Colonic mucosa (tissue), 4 donors: ENCODE results near the gene NCKAP5. TPM values are rescaled to one million over a fixed set of nuclear protein-coding genes. Genes with fewer than 3 reads are reported as not detected.

Experiments
- DNase-seq: peaks from one replicate; pipeline ENCODE4 v3.0.0-alpha.2; 2020
- H3K27ac ChIP-seq: fragments of 200-600 bp; one replicate; pipeline ENCODE4 v1.8.0; 2021
- H3K27me3 ChIP-seq: fragments of 200-600 bp; one replicate; pipeline ENCODE4 v1.8.0; 2021
- H3K36me3 ChIP-seq: fragments of 200-600 bp; one replicate; pipeline ENCODE4 v1.8.0; 2021
- H3K4me1 ChIP-seq: fragments of 200-600 bp; one replicate; pipeline ENCODE4 v1.8.0; 2021; ENCODE audit warnings: mild to moderate bottlenecking
- H3K4me3 ChIP-seq: fragments of 200-600 bp; one replicate; pipeline ENCODE4 v1.8.0; 2021
- H3K9ac ChIP-seq, 2 donors: one replicate each; pipeline ENCODE4 v1.7.0; 2013; ENCODE audit warnings: control low read depth in 2 of 2, low read depth in 2 of 2, low read length in 2 of 2
- H3K9me3 ChIP-seq: fragments of 200-600 bp; one replicate; pipeline ENCODE4 v1.8.0; 2021
- intact Hi-C: fragments of 100-400 bp; cut with DNase I; formaldehyde crosslinking; loops from one replicate; pipeline ENCODE4 v1.14.1; 2022
- total RNA-seq, 2 donors: library from RNA; stranded (reverse); fragmentation: NEBNext Ultra II Directional in 1 of 2; extraction: Animal tissue kit (Norgen Biotek cat#: 25700) in 1 of 2; gene quantifications; one replicate each; pipeline ENCODE4 v1.2.1, GENCODE V29; 2021
- TF ChIP-seq, protein P1 (sequence below): fragments of 200-600 bp; IDR thresholded peaks from one replicate; pipeline ENCODE4 v1.8.0; 2022; ENCODE audit warnings: antibody characterized with exemption, mild to moderate bottlenecking
- donor health status: healthy.
- donor health status: DM: no; HTN: no; CAD: no.
- donor health status: DM: no; HTN: no; CAD: no.

The NCKAP5 gene
- total RNA-seq, 2 donors from 2014 or later = 2.9 to 3.7 TPM

DNA sequence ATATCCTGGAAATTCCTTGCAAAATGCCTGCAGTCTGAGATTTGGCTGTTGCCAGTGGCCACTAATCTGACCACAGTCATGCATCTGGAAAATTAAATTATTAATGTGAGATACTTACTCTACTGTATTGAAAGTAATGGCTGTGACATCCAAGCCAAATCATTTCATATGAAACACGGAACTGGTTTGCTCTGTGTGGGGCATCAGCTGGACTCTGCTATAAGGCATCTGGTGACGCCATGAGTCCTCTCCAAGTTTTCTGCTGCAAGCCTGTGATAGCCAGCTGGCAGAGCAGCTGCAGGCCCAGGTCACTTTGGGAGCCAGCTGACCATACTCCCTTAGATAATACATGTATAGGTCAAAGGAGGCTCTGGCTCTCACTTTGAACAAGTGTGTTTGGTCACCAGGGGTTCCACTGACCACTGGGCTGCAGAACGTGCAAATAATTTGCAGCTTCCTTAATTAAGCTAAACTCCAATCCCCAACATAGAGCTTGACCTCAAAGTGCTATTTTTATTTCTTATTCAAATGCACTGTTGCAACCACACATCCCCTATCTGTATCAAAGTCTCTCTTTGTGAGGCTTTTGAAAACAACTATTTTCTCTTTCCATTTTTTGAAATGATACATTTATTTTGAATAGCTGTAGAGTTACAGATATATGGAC lies 152.9 kb downstream of the NCKAP5 start:
- no peaks in the 10 kb centered on the region for H3K4me1 ChIP-seq
- H3K9me3 ChIP-seq = no peaks in the 10 kb centered on the region
- H3K27me3 ChIP-seq = no peaks in the 10 kb centered on the region
- no peak overlapping the region for H3K4me3 ChIP-seq
- no peak overlapping the region for H3K27ac ChIP-seq
- TF ChIP-seq, protein P1, sequence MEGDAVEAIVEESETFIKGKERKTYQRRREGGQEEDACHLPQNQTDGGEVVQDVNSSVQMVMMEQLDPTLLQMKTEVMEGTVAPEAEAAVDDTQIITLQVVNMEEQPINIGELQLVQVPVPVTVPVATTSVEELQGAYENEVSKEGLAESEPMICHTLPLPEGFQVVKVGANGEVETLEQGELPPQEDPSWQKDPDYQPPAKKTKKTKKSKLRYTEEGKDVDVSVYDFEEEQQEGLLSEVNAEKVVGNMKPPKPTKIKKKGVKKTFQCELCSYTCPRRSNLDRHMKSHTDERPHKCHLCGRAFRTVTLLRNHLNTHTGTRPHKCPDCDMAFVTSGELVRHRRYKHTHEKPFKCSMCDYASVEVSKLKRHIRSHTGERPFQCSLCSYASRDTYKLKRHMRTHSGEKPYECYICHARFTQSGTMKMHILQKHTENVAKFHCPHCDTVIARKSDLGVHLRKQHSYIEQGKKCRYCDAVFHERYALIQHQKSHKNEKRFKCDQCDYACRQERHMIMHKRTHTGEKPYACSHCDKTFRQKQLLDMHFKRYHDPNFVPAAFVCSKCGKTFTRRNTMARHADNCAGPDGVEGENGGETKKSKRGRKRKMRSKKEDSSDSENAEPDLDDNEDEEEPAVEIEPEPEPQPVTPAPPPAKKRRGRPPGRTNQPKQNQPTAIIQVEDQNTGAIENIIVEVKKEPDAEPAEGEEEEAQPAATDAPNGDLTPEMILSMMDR = no peak
- H3K36me3 ChIP-seq = no peaks in the 10 kb centered on the region
- intact Hi-C loops = no loop called here
- DNase-seq = no peak
- H3K9ac ChIP-seq = no peak overlapping the region

DNA sequence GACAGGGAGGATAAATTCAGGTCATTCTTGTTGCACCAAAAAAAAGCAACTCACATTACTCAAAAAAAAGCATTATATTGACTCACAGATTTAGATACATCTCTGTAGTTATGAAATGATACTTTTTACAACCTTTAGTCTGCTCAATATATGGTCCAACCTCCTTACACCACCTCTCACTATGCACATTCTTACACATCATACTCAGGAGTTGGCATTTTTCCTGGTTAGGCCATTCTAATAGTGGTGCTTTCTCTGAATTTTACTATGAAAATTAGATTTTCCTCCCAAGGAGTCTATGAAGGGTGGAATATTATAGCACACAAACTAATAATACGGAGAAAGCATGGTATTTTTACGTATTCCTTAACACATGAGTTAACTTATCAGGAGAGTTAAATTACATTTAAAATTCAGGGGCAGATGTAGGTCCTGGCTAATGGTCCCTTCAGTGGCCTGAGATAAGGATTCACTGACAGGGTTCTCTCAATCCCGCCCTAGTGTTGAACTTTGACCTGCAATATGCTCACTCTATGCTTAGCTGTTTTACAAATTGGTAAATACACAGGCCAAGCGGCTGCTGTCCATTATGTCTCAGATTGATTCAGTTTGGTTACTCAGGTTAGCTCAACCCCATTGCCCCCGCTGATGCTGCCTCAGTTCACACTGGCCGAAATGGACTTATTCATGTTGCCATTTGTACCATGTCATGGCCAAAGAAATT lies 153.6 kb downstream of the NCKAP5 start:
- no peaks in the 10 kb centered on the region for H3K9me3 ChIP-seq
- H3K9ac ChIP-seq = no peak overlapping the region
- TF ChIP-seq, protein P1 = no peak
- H3K4me1 ChIP-seq = no peaks in the 10 kb centered on the region
- intact Hi-C loops = no loop called here
- no peaks in the 10 kb centered on the region for H3K27me3 ChIP-seq
- no peak overlapping the region for H3K27ac ChIP-seq
- DNase-seq = peak; percentile 26
- no peak overlapping the region for H3K4me3 ChIP-seq
- no peaks in the 10 kb centered on the region for H3K36me3 ChIP-seq

DNA sequence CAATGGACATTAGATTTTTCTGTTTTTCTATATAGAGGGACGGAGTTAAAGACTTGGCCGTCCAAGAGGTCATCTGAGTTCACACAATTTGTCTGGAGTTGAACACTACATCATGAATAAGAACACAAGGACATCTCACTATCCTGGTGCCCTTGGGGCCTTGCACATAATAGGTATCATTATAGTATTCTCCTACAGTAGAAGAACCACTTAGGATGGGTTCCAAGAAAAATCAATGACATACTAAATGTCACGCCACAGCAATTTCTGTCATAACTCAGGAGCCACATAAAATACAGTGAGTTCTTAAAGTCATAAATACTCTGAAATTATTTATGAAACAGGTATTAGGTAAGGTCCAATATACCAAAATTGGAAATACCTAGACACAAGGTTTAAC lies 154.4 kb downstream of the NCKAP5 start:
- Histone ChIP-seq H3K4me3 (no peak overlapping the region), H3K36me3 (no peaks in the 10 kb centered on the region), H3K9ac (no peak overlapping the region), H3K9me3 (no peaks in the 10 kb centered on the region), H3K27me3 (no peaks in the 10 kb centered on the region), H3K4me1 (no peaks in the 10 kb centered on the region), H3K27ac (no peak overlapping the region)
- TF ChIP-seq, protein P1 = no peak
- intact Hi-C loops = no loop called here
- DNase-seq = no peak

- H3K27ac ChIP-seq = no peak overlapping the region
- H3K9ac ChIP-seq = no peak overlapping the region
- TF ChIP-seq, protein P1 = no peak
- H3K36me3 ChIP-seq = no peaks in the 10 kb centered on the region
- H3K27me3 ChIP-seq = no peaks in the 10 kb centered on the region
- no peaks in the 10 kb centered on the region for H3K4me1 ChIP-seq
- H3K4me3 ChIP-seq = no peak overlapping the region
- intact Hi-C loops = no loop called here
- H3K9me3 ChIP-seq = no peaks in the 10 kb centered on the region
- no peak for DNase-seq
Observed at GRCh38 chr2:133412694-133413093, 155.6 kb downstream of the NCKAP5 start.

DNA sequence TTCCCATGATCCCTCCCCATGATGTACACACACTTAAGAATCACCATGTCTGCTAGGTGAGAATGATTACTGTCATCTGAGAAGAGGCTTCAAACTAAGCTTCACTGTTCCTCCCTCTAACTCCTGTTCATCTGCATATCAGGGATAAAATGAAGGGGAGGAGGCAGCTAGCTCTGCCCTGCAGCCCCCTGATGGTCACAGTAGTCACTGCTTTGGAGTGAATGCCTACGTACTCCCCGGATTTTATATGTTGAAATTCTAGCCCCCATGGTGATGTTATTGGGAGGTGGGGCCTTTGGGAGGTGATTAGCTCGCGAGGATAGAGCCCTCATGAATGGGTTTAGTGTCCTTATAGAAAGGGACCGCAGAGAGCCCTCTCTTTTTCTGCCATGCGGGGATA lies 156.4 kb downstream of the NCKAP5 start:
- intact Hi-C loops = no loop called here
- no peak overlapping the region for H3K9ac ChIP-seq
- no peaks in the 10 kb centered on the region for H3K9me3 ChIP-seq
- H3K27me3 ChIP-seq = no peaks in the 10 kb centered on the region
- no peak overlapping the region for H3K4me3 ChIP-seq
- H3K4me1 ChIP-seq = no peaks in the 10 kb centered on the region
- TF ChIP-seq, protein P1 = no peak
- H3K27ac ChIP-seq = no peak overlapping the region
- DNase-seq = no peak
- no peaks in the 10 kb centered on the region for H3K36me3 ChIP-seq
